B cell (primary cell): Measurements from ENCODE around the gene RIPOR3.

Experiments used
- CTCF ChIP-seq: fragments of 200-600 bp; IDR thresholded peaks from one replicate; pipeline ENCODE4 v1.8.0; 2022; ENCODE audit warnings: antibody characterized with exemption, mild to moderate bottlenecking
- EZH2 ChIP-seq: IDR thresholded peaks from 2 replicates; pipeline ENCODE4 v1.6.1; 2012; ENCODE audit warnings: borderline replicate concordance, low read depth, mild to moderate bottlenecking, moderate library complexity, low read length; ENCODE audit not compliant: insufficient read depth, poor library complexity, severe bottlenecking

GRCh38 chr20:50710492-50711063 lies 19.2 kb upstream of the RIPOR3 start:
- TF ChIP-seq CTCF (no peak), EZH2 (no peak)
